GM18868 (cell line): ENCODE results near the gene PCBD1.
A peak's percentile ranks its signal among the peaks of the same experiment; 100 is the strongest.
"Not testable (repeated sequence)": the region's sequence is repeated elsewhere in the genome, so short reads cannot be mapped to it uniquely, and the experiment has no call there.

Source experiments
- ATAC-seq: cut with Tn5 transposase; IDR thresholded peaks from one replicate; pipeline ENCODE4 v1.9.1; 2021; ENCODE audit warnings: mild to moderate bottlenecking, moderate library complexity; ENCODE audit not compliant: unreplicated experiment

Gene PCBD1

DNA sequence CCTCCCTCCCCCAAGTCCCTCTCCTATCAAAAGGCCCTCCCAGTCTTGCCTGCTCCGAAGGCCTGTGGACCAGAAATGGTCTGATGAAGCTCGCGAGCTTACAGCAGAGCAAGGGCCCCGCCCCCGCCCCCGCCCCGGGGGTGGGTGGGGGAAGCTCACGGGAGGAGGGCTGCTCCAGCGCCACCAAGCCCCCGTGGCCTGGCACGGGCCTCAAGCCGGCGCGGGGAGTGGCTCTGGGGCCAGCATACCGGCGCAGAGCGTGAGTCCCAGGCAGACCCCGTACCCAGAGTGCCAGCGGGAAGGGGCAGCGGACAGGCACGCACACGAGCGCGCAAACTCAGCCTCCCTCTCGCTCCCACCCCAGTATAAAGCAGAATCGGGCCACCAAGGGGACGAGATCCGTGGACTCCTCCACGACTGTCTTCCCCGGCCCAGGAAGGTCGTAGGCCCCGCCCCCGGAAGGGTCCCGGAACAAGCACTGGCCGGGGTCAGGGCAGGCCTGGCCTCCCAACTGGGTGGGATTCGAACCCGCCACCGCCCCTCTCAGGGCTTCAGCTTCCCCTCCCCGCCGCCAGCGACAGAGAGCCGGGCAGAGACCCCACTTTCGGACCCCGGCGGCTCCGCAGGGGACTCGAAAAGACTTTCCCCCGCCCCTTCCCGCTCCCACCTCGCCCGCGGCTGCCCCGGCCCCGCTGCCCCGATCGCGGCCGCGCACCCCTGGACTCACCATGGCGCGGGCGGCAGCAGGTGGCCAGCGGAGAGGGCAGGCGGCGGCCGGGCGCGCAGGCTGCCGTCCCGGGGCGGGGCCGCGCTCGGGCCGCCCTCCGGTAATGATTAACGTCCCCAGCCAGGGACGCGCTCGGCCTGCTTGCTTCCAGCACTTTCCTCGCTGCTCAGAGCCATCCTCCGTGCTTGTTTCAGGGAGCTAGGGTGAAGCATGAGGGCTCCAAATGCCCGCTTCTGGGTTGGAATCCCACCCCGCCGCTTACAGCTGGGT, at the start of gene PCBD1:
PCBD1 (minus strand) TSS at position 762 of the 997 bp plus-strand sequence; CDS start at position 730, 32 bp downstream.
- peak; percentile 80 for ATAC-seq

DNA sequence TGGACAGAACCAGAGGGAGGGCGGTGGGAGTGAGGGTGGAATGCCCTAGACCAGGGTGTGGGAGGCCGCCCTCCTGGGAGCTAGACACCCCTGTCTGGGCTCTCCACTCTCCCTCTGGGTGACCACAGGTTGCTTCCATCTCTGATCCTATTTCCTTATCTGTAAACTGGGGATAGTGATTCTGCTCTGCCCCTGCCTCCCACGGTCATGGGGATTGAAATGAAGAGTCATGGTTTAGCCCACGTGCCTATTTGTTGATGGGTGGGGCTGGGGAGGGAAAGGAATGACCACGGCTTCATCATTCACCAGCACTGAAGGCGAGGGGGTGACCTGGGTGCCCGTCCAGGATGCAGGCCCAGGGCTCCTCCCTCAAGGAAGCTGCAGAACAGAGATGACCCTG, 49.3 kb upstream of the PCBD1 start:
- ATAC-seq = no peak

DNA sequence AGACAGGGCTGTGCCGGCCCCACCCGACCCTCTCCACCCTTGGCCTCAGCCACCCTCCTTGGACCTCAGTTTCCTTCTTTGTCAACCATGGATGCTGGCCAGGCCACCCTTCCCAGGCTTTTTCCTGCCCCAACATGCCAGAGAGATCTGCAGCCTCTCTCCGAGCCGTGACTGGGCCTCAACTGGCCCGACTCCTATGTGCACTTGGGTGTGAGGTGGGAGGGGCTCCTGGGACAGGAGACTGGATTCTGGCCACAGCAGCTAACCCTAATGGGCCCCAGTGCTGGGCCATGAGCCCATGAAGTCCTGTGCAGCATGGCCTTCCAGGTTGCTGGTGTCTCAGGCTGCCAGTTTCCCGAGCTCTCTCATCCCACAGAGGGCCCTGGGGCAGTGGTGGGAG, 47.7 kb upstream of the PCBD1 start:
- no peak for ATAC-seq

DNA sequence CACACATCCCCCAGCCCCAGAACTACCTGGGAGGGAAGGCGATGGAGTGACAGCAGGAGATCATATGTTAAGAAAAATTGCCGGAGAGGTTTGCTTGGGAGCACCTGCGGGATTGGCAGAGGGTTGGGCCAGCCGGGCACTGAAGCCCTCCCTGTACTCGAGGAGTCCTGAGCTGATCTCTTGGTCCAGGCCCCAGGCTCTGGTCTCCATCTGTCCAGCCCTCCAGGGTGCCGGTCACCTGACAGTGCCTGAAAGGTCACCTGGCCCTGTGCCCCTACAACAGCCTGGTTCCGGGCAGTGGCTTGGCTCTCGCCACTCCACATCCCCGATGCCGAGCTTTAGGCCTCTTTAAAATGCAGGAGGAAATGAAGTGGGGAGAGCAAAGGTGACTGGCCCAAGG, 47.3 kb upstream of the PCBD1 start:
- ATAC-seq = no peak

- no peak for ATAC-seq
Measured at GRCh38 chr10:70935125-70935625, 46.8 kb upstream of the PCBD1 start.

- ATAC-seq = no peak
Measured at GRCh38 chr10:70934701-70935100, 46.3 kb upstream of the PCBD1 start.

DNA sequence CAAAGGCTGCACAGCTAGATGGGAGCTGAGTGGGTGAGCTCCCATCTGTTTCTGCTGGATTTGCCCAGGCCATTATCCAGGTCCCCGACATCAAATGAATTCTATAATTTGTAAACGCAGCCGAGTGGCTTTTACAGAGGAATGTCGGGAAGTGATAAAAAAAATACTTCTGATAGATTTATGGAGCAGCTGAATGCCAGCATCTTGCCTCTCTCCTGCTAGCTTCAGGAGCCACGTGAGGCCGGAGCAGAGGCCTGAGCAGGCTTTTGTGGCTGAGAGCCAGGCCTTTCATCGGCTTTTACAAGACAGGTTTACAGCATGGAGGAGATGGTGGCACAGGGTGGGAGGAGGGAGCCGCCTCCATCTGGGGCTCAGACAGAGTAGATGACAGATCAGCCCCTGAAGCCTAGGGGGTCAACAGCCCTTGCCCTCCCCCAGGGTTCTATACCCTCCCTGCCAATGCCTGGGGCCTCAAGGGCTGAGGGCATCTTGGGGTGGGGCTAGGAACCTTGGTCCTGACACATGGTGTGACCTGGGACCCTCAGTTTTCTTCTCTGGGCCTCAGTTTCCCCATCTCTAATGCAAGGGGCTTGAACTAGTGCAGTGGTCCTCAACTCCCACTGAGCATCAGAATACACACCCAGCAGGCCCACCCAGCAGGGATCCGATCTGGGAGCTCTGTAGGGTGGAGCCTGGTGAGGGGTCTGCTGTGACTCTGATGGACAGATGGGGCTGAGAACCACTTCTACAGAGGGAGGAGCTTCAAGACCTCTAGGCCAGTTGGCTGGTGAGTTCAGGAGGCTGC, 44.2 kb upstream of the PCBD1 start:
- no peak for ATAC-seq

DNA sequence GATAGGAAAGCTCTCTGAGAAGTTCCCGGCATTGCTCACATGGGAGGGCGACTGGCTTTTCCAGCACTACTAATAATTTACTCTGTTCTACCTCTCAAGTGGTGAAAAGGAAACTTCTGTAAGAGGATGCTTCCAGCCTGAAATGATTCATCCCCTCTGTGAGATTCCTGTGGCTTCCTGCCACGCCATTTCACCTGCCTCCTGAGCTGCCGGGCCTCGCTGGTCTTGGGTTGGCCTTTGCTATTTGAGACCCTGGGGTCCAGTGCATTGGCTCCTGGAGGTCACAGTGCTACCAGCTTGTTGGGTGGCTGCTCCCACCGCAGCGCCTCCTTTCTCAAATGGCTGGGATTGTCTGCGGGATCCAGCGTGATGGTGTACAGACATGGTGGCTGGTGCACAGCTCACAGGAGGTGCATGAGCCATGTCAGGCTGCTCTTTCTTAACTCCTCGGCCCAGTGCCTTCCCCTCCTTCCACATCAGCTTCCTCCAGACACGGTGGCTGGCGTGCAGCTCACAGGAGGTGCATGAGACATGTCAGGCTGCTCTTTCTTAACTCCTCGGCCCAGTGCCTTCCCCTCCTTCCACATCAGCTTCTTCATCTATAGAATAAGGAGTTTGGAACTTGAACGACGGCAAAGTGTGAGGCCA, 42.9 kb upstream of the PCBD1 start:
- ATAC-seq = no peak

DNA sequence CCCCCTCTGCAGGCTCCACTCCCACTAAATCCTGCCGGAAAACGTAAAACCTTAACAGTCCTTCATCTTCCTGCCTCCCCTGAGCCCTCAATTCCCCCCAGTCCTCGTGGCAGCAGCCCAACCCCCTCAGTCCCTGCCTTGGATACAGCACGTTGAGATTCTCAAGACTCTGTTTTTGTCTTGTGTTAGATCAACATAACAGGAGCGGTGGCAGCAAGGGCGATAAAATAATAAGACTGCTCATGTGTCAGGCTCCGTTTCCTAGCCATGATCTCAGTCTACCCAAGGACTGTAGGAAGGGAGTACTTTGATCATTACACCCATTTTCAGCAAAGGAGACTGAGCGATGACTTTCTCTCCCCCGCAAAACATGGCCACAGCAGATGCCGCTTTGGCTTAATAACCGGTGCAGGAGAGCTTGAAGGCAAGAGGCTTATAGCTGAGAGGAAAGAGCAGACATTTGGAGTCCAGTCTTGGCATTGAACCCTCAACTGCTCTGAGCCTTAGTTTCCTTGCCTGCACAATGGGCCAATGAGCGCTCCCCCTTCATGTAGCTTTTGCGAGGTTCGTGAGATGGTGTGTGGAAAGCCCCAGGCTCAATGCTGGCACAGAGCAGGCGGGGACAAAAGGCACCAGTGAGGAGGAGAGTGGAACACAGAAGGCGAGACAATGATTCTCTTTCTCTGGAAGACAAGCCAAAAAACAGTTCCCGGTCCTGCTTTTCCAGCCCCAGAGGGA, 42.1 kb upstream of the PCBD1 start:
- no peak for ATAC-seq

- ATAC-seq = no peak
Measured at GRCh38 chr10:70928140-70928539, 39.8 kb upstream of the PCBD1 start.

DNA sequence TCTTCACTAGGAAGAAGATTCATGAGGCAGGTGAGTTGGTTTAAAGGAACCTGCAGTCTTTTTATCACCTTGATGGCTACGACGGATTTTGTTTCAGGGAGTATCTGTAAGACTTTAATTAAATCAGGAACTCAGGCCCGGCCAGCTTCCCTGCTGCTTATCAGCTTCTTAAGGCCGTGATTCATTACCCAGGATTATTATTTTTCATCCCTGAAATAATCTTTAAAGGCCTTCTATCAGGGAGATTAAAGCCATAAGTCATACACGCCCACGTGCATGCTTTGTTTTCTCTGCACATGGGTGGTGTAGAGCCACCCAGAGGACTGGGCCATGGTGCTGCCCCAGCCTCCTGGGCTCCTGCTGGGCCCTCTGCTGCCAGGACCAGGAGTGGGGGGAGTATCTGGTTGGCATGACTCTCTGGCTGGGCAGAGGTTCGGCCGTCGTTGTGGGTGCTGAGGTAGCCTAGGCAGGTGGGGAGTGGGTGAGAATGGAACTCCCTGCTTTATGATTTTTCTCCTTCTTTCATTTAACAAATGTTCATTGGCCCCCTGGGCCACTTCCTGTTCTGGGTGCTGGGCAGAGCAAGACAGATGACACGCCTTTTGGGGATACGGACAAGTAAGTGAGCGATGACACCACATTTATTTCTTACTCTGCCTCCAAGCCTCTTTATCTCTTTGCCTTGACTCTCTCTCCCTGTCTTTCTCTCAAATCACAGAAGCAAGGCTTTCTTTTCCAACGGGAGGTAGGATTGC, 39.0 kb upstream of the PCBD1 start:
- ATAC-seq = no peak

DNA sequence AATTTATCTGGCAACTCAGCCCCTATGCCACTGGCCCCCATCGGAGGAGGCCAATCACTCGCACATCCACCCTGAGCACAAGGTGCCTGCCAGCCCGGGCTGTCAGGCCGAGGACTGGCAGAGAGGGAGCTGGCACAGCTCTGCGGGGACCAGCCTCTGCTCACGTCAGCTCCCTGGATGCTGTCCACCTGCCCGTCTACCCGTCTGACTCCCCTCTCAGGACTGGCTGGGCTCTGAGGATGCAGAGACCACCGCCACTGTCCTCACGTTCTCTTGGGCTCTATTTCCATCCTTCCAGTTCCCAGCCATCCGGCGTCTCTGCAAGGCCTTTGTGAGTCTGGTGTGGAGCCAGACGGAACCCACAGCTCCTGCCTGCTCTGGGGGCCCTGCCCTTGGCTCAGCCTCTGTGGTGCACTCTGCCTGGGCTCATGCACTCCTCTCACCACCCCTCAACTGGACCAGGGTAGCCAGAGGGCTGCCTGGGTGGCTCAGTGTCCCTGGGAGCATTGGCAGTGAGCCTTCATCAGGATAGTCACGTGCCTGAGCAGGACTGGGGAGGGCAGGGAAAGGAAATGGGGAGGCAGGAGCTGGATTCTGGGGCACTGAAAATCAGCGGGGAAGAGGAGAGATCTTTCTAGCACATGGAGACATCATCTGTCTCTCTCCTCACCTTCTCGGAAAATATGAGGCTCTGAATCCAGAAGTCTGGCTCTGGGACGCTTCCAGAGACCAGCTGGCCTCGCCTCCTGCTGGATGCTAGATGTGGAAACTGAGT, 38.0 kb upstream of the PCBD1 start:
- no peak for ATAC-seq

- no peak for ATAC-seq
Measured at GRCh38 chr10:70925377-70926225, 37.2 kb upstream of the PCBD1 start.

DNA sequence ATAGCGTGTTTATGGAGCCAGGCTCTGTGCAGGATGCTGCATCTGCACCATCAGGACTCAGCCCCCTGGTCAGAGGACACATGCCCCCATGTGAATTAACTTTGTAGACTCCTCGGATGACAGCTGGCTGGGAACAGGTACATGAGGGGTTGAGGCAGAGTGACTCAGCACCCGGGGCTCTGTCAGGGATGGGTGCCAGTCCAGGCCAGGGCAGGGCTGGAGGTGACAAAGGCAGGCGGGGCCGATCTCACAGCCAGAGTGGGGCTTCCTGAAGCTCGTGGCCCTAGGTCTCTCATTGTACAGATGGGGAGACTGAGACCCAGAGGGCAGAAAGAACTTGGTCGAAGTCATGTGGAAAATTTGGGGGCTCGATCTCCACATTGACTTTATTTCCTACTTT, 35.3 kb upstream of the PCBD1 start:
- no peak for ATAC-seq

- ATAC-seq = no peak
Measured at GRCh38 chr10:70921285-70921684, 32.9 kb upstream of the PCBD1 start.

- ATAC-seq = no peak
Measured at GRCh38 chr10:70920519-70920918, 32.2 kb upstream of the PCBD1 start.

- ATAC-seq = not testable (repeated sequence)
Measured at GRCh38 chr10:70919906-70920305, 31.5 kb upstream of the PCBD1 start.
